Activated T-cell treated with anti-CD3 and anti-CD28 coated beads, Interleukin-2, amount 50 U/mL, for 72 hours (primary cell): ENCODE data around the gene ZC3H7B. TPM values are rescaled to one million over a fixed set of nuclear protein-coding genes. Genes with fewer than 3 reads are reported as not detected.

Experiments used
- ATAC-seq, 2 donors: fragments of 150-1000 bp; cut with Tn5 transposase; replicated peaks in 1 of 2; 2 replicates each; pipeline ENCODE4 v1.10.0; 2021; ENCODE audit warnings: moderate library complexity in 2 of 2, mild to moderate bottlenecking in 1 of 2
- DNase-seq, 2 donors: peaks; one replicate each; pipeline ENCODE4 v3.0.0; 2021 to 2022; ENCODE audit warnings: mixed read lengths in 1 of 2
- H3K27ac Mint-ChIP-seq: one replicate; pipeline ENCODE4 v1.8.0; 2022; ENCODE audit warnings: mild to moderate bottlenecking, moderate library complexity, mixed read lengths
- H3K27me3 Mint-ChIP-seq: one replicate; pipeline ENCODE4 v1.8.0; 2022; ENCODE audit warnings: low read depth, mixed read lengths
- H3K36me3 Mint-ChIP-seq, 2 donors: one replicate each; pipeline ENCODE4 v1.8.0; 2022; ENCODE audit warnings: mixed read lengths in 2 of 2, mild to moderate bottlenecking in 1 of 2; ENCODE audit not compliant: insufficient read depth in 2 of 2
- H3K4me1 Mint-ChIP-seq: one replicate; pipeline ENCODE4 v1.8.0; 2022; ENCODE audit warnings: low read depth, mixed read lengths
- H3K4me3 Mint-ChIP-seq, 2 donors: one replicate each; pipeline ENCODE4 v1.8.0; 2022; ENCODE audit warnings: mild to moderate bottlenecking in 2 of 2, mixed read lengths in 2 of 2, moderate library complexity in 2 of 2
- H3K9me3 Mint-ChIP-seq, 2 donors: one replicate each; pipeline ENCODE4 v1.8.0; 2022; ENCODE audit warnings: mixed read lengths in 2 of 2
- total RNA-seq, 2 donors: library from RNA; stranded (reverse); gene quantifications; one replicate each; pipeline ENCODE4 v1.2.3, GENCODE V29; 2022

ZC3H7B gene
- total RNA-seq, 2 donors from 2014 or later: 46.1 to 52.4 TPM

DNA sequence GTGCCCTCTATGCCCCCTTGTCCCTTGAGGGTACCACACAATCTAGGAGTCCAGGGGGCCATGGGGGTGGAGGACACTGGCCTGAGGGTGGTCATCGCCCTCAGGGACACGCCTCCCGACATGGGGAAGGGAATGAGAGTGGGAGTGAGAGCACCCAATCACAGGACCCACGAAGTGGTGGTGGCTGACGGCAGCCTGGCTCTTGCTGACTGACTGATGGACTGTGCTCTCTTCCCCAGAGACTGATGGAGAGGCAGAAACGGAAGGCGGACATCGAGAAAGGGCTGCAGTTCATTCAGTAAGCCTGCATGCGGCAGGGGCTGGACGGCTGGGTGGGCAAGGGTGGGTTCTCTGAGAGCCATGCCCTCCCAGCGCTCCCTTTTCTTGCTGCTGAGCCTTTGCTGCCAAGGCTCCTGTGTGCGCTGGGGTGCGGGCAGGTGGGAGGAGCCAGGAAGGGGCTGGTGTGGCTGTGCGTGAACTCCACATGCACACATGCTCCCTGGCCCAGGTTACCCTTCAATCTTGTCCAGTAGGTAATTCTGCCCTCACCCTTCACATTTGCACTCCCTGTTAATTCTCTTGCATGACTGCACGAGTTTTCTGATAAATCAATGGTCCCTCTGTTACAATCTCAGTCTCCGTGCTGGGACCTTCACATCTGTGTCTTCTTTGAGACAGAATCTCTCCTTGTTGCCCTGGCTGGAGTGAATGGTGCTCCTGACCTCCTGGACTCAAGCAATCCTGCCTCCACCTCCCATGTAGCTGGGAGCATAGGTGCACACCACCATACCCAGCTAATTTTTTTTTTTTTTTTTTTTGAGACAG is 19.3 kb downstream of the ZC3H7B start:
- Mint-ChIP-seq H3K4me1 (peaks cover 6% of the 10 kb centered on the region), H3K9me3 (no peaks in the 10 kb centered on the region), H3K27ac (no peak overlapping the region), H3K27me3 (no peaks in the 10 kb centered on the region), H3K36me3 (peaks cover 0 to 9% of the 10 kb centered on the region in 2 donors), H3K4me3 (no peak overlapping the region)
- DNase-seq: no peak
- no peak for ATAC-seq

DNA sequence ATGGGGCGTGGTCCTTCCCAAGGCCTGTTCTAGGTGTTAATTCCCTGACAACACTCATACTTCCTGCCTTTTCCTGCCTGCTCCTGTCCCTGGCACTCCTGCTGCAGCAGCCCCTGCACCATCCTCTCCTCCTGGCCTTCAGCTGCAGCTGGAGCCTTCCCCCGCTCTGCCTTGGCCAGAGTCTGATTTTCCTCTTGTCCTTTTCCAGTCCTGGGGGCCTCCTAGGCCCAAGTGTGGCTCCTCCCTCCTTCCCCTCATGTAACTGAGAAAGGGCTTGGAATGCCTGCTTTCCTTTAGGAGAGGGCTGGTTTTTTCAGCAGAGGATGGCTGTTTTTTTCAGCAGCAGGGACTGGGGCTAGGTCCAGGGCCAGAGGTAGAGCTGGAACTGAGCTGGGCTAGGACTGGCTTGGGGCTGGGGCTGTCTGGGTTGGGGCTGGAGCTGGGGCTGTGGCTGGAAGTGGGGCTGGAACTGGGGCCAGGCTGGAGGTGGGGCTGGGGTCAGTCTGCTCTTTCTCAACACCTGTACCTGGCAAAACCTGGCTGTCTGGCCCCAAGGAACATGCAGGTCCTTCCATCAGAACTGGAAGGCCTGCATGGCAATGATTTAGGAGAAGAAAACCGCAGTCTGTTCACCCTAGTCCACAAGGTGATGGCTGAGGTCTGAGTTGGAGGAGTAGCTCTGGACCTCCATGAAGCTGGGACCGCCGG is 23.6 kb downstream of the ZC3H7B start:
- ATAC-seq: no peak
- no peak for DNase-seq
- Mint-ChIP-seq H3K27ac (no peak overlapping the region), H3K9me3 (no peaks in the 10 kb centered on the region), H3K27me3 (no peaks in the 10 kb centered on the region), H3K36me3 (peaks cover 2 to 15% of the 10 kb centered on the region in 2 donors), H3K4me3 (no peak overlapping the region), H3K4me1 (no peaks in the 10 kb centered on the region)

DNA sequence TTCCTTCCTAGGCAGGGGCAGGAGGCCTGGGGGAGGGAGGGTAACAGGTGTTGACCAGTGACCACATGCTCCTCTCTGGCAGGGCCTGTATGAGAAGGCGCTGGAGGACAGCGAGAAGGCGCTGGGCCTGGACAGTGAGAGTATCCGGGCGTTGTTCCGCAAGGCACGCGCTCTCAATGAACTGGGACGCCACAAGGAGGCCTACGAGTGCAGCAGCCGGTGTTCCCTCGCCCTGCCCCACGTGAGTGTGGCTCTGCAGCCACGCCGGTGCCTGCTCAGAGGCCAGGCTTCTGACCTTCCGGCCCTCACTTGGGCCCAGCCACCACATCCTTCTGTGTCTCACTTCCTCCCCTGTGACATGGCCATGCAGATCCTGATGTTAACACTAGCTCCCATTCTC is 25.8 kb downstream of the ZC3H7B start:
- no peaks in the 10 kb centered on the region for H3K27me3 Mint-ChIP-seq
- DNase-seq: no peak
- H3K27ac Mint-ChIP-seq: no peak overlapping the region
- H3K4me1 Mint-ChIP-seq: no peaks in the 10 kb centered on the region
- ATAC-seq: no peak
- H3K9me3 Mint-ChIP-seq: no peaks in the 10 kb centered on the region
- H3K36me3 Mint-ChIP-seq: peaks cover 2 to 15% of the 10 kb centered on the region in 2 donors
- no peak overlapping the region for H3K4me3 Mint-ChIP-seq

DNA sequence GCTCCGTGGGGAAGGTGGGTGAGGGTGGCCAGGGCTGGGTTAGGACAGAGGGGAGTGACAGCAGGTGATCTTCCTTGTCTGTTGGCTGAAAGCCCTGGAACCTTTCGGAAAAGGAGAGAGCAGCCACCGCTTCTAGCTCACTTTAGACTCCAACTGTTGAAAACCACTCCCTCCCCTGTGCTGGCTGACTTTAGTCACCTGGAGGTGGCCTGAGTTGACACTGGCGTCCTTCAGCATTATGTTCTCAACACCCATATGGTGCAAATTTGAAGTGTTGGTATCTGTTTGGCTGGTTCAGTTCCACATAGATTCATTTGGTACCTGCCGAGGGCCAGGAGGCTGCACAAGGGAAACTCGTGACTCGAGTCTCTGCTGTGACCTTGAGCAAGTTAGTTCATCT is 28.8 kb downstream of the ZC3H7B start:
- H3K4me3 Mint-ChIP-seq: no peak overlapping the region
- H3K27me3 Mint-ChIP-seq: no peaks in the 10 kb centered on the region
- no peak for ATAC-seq
- peaks cover 2 to 12% of the 10 kb centered on the region in 2 donors for H3K36me3 Mint-ChIP-seq
- no peak for DNase-seq
- H3K9me3 Mint-ChIP-seq: no peaks in the 10 kb centered on the region
- H3K4me1 Mint-ChIP-seq: no peaks in the 10 kb centered on the region
- H3K27ac Mint-ChIP-seq: no peak overlapping the region

DNA sequence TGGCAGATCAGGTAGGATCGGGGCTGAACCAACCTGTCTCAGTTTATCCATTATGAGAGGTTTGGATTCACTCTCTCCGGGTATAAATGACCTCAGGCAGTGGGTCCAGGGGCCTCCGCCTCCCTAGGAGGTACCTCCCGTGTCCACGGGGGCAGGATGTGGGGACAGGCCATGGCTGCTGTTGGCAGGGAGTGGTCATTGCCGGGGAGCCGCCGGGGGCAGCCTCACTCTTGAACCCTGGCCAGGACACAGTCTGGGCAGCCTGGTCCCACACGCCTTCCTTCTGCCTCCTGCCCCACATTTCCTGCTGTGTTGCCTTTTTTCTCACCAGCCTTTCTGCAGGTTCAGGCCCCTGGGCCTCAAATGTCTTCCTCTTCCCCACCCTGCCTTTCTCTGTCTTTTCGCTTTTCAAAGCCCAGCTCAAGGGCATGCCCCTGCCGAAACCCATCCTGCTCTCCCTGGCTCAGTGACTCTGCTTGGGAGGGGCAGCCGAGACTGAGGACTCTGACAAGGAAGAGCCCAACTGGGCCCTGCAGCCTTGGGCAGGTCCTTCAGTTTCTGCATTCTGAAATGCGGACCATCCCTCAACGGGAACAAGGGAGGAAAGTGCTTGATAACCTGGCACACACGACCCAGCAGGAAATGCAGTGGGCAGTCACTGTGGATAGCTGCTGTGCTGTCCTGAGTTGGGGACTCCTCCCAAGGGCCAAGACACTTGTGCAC is 31.1 kb downstream of the ZC3H7B start:
- no peaks in the 10 kb centered on the region for H3K27me3 Mint-ChIP-seq
- peaks cover 7% of the 10 kb centered on the region for H3K4me1 Mint-ChIP-seq
- no peak overlapping the region for H3K27ac Mint-ChIP-seq
- H3K4me3 Mint-ChIP-seq: no peak overlapping the region
- no peak for ATAC-seq
- H3K9me3 Mint-ChIP-seq: no peaks in the 10 kb centered on the region
- no peak for DNase-seq
- H3K36me3 Mint-ChIP-seq: peaks cover 4 to 10% of the 10 kb centered on the region in 2 donors

DNA sequence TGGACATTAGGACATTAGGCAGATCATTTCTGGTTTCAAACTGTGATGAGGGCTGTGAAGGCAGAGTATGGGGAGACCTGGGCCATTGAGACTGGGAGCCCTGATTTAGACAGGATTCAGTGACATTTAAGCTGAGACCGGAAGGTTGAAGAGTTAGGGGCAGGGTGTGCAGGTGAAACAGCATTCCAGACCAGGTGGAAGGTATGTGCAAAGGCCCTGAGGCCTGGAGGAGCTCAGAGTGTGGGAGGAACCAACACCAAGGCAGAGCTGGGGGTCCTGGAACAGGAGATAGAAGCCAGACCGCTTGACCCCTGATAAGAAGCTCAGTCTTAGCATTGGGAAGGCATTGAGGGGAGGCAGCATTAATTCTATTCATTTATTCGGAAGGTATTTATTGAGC is 32.5 kb downstream of the ZC3H7B start:
- Mint-ChIP-seq H3K27ac (no peak overlapping the region), H3K36me3 (peaks cover 2 to 12% of the 10 kb centered on the region in 2 donors), H3K27me3 (no peaks in the 10 kb centered on the region), H3K4me3 (no peak overlapping the region), H3K9me3 (no peaks in the 10 kb centered on the region), H3K4me1 (peaks cover 7% of the 10 kb centered on the region)
- ATAC-seq (no peak), DNase-seq (no peak)

DNA sequence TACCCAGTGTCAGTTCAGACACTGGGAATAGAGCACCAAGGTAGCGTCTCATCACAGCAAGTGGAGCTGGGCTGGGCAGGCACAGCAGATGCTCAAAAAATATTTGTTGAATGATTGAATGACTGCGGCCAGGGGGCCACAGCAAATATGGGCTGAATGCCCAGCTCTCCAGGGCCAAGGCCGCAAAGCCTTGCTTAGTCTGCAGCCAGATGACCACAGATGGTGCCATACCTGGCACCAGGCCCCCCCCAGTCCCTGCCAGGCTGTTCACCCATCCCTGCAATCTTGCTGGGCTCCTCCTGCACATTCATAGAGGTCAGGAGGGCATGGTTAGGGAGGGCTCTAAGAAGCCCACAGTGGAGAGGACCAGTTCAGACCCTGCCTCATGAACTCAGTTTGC is 32.9 kb downstream of the ZC3H7B start:
- Mint-ChIP-seq H3K27ac (no peak overlapping the region), H3K36me3 (peaks cover 2 to 12% of the 10 kb centered on the region in 2 donors), H3K9me3 (no peaks in the 10 kb centered on the region), H3K27me3 (no peaks in the 10 kb centered on the region), H3K4me1 (peaks cover 7% of the 10 kb centered on the region), H3K4me3 (no peak overlapping the region)
- DNase-seq: no peak
- ATAC-seq: no peak

DNA sequence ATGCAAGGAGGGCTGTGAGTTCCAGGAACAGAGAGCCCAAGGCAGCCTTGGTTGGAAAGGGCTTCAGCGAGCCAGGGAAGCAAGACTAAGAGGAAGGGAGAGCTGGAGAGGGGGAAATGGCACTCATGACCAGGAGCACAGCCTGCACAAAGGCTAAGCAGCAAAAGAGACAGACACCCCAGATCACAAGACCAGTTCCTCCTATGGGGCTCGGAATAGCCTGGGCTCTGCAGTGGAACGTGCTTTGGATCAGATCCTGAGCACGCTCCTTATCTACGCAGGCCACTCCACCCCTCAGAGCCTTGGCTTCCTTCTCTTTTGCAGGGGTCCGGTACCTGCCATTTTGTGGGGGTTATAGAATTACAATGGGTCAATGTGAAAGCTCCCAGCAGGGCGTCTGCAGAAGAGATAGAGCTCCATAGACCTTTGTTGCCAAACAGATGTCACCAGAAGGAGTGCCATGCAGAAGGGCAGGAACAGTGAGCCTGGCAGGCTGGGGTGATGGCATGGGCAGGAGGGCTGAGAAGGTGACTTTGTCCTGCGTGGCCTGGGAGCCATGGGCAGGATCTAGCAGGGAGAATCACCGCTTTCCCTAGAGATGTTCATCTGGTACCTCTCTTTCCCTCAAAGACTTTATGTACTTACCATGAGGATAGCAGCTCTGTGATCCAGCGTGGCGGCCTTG is 33.8 kb downstream of the ZC3H7B start:
- DNase-seq: no peak
- no peaks in the 10 kb centered on the region for H3K27me3 Mint-ChIP-seq
- no peak for ATAC-seq
- peaks cover 7% of the 10 kb centered on the region for H3K4me1 Mint-ChIP-seq
- no peak overlapping the region for H3K4me3 Mint-ChIP-seq
- no peak overlapping the region for H3K27ac Mint-ChIP-seq
- H3K36me3 Mint-ChIP-seq: peaks cover 2 to 11% of the 10 kb centered on the region in 2 donors
- no peaks in the 10 kb centered on the region for H3K9me3 Mint-ChIP-seq

DNA sequence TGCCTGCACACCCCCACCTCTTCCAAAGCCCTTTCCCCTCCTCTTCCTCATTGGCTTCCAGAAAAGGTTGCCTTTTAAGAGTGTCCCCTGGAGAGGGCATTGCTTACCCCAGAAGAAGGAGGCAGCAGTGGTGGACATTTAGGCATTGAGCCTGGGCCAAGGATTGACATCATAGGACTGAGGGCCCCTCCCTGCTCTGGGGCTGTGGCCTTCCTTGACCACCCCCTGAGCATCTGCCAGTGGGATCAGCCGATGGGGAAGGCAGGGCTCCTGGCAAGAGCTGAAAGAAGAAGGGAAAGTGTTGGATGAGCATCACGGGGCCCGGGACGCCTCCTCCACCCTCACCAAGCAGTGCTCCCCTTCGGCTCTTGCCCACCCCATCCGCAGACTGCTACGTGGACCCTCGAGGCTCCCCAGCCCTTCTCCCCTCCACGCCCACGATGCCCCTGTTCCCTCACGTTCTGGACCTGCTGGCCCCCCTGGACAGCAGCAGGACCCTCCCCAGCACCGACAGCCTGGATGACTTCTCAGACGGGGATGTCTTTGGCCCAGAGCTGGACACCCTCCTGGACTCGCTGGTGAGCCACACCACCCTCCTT is 37.4 kb downstream of the ZC3H7B start:
- no peak overlapping the region for H3K4me3 Mint-ChIP-seq
- H3K36me3 Mint-ChIP-seq: peaks cover 2 to 7% of the 10 kb centered on the region in 2 donors
- H3K27ac Mint-ChIP-seq: no peak overlapping the region

DNA sequence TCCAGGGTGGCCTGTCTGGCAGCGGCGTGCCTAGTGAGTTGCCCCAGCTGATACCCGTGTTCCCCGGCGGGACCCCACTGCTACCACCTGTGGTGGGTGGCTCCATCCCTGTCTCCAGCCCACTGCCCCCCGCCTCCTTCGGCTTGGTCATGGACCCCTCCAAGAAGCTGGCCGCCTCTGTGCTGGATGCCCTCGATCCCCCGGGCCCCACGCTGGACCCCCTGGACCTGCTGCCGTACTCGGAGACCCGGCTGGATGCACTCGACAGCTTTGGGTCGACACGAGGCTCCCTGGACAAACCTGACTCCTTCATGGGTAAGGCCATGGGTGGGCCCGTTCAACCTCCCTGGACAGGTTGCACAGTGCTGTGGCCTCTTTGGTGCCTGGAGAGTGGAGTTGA is 38.5 kb downstream of the ZC3H7B start:
- no peaks in the 10 kb centered on the region for H3K9me3 Mint-ChIP-seq
- no peak for DNase-seq
- no peak overlapping the region for H3K4me3 Mint-ChIP-seq
- ATAC-seq: no peak
- no peak overlapping the region for H3K27ac Mint-ChIP-seq
- H3K36me3 Mint-ChIP-seq: peaks cover 2 to 11% of the 10 kb centered on the region in 2 donors
- H3K4me1 Mint-ChIP-seq: peaks cover 12% of the 10 kb centered on the region
- H3K27me3 Mint-ChIP-seq: no peaks in the 10 kb centered on the region

More for the DNA sequence above, 37.4 kb downstream of the ZC3H7B start:
- Mint-ChIP-seq H3K27me3 (no peaks in the 10 kb centered on the region), H3K4me1 (peaks cover 12% of the 10 kb centered on the region), H3K9me3 (no peaks in the 10 kb centered on the region)
- ATAC-seq (no peak), DNase-seq (no peak)

DNA sequence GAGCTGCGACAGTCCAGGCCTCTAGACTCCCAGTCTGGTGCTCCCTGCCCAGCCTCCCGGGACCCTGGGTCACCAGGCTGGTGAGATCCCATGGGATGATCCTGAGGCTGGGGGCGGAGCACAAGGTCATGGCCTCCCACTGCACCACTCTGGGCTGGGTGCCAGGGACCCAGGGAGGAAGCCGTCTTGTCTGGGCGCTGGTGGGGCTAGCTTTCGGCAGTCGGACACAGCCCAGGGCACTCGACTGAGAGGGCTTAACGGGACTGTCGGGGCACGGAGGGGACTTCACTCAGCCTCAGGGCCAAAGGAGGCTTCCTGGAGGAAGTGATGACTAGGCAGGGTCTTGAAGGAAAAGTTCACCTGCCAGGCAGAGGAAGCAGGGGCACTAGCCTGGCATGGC is 39.0 kb downstream of the ZC3H7B start:
- Mint-ChIP-seq H3K36me3 (peaks cover 2 to 11% of the 10 kb centered on the region in 2 donors), H3K27ac (peak overlapping the region; percentile 26)

DNA sequence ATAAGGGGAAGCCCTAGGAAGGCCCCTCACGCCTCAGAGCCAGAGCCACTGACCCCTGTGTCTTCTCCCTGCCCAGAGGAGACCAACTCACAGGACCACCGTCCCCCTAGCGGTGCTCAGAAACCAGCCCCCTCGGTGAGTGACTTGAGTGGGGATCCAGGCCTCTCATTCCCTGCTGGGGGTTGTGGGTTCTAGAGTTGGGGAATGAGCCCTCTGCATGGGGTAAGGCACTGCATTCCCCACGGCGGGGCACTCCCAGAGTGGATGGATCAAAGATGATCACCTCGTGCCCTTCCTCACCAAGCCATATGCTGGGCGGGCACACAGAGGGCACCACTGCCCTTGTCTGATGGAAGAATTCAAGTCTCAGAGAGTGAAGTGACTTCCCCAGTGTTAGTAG is 39.7 kb downstream of the ZC3H7B start:
- Mint-ChIP-seq H3K4me3 (no peak overlapping the region), H3K27ac (no peak overlapping the region), H3K4me1 (peaks cover 4% of the 10 kb centered on the region), H3K9me3 (no peaks in the 10 kb centered on the region), H3K27me3 (no peaks in the 10 kb centered on the region), H3K36me3 (peaks cover 0 to 6% of the 10 kb centered on the region in 2 donors)
- no peak for ATAC-seq
- no peak for DNase-seq

More for the DNA sequence above, 39.0 kb downstream of the ZC3H7B start:
- Mint-ChIP-seq H3K9me3 (no peaks in the 10 kb centered on the region), H3K4me1 (peaks cover 10% of the 10 kb centered on the region), H3K4me3 (no peak overlapping the region), H3K27me3 (no peaks in the 10 kb centered on the region)
- no peak for ATAC-seq
- DNase-seq: no peak
